ENCODE measurements around the gene NCAPH2. TPM values are rescaled to one million over a fixed set of nuclear protein-coding genes. Genes with fewer than 3 reads are reported as not detected.

The NCAPH2 gene
- total and polyA plus RNA-seq, 2 of the 13 experiments (the other 11 are each of a cell fraction or from before 2014, with no cell fraction given) = 28.1 to 64.4 TPM

DNA sequence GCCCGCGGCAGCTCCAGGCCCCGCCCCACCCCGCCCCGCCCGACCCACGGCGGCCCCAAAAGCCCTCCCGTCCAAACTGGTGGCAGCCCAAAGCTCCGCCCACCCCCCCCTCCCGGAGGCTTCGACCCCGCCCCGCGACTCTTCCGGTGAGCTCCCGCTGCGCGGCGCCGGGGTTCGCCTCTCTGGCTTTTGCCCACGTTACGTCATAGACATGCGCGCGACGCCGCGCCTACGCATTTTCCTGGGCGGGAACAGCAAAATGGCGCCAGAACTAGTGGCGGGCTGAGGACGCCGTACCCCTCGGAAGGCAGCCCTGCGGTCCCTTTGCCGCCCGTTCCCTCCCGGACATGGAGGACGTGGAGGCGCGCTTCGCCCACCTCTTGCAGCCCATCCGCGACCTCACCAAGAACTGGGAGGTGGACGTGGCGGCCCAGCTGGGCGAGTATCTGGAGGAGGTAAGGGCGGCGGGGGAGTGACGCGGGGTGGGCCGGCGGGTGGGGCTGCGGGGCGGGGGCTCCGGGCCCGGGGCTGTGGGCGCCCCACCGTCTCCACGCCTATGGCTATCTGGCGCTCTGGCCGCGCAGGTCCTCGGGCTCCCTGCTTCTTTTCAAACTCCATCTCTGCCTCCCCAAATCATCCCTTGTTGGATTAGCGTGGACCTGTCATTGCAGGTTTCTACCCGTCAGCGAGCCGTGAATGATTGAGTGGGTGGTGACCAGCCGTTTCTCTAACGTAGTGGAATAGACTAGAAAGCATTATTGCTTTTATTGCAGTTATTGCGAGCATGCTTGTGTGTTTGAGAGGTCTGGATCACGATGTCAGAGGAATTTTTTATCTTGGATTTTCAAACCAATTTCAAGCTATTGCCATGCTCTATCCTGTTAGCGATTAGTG lies at the start of gene NCAPH2 (continued):
- peak in 1 of 2 experiments; percentile 71; a peak in 2 of 4 replicates for TF ChIP-seq KLF16 (CRISPR knock-in tag; IDR thresholded peaks at IDR 0.05)

DNA sequence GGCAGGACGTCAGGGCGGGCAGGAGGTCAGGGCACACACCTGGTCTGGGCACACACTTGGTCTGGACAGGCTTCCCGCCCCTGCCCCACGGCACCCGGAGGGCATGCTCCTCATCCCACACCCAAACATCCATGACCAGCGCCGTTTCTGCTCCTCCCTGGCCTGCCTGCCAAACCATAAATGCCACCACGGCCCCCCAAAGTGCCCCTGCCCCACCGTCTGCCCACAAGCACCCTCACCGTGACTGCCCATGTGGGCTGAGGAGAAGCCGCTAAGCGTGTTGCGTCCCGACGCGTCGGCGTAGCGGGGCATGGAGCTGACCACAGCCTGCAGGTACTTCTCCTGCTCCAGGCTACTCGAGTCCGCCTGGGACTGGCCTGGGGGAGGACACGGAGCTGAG lies 49.0 kb upstream of the NCAPH2 start:
- no peaks in the 10 kb centered on the region for H3K27me3 ChIP-seq (ENCODE audit: control insufficient read depth in 1 of 2, insufficient read depth in 2 of 2, low read length in 2 of 2)
- no peaks in the 10 kb centered on the region for H3K79me2 ChIP-seq (ENCODE audit: insufficient read depth, low read length)
- H3K36me3 ChIP-seq (replicated peaks in 1 of 2; ENCODE audit: control insufficient read depth in 1 of 2, insufficient read depth in 2 of 2, low read length in 2 of 2) = peaks cover 30 to 59% of the 10 kb centered on the region in 2 experiments; a peak in 4 of 5 replicates
- H3K27ac ChIP-seq (ENCODE audit: extremely low read length, insufficient read depth, low read length) = no peak overlapping the region
- FAIRE-seq = no peak
- POLR2A ChIA-PET = no interaction called here
- no peak for ATAC-seq
- no peak for DNase-seq (ENCODE audit: low spot score)
- H3K4me3 ChIP-seq (replicated peaks in 1 of 3; ENCODE audit: insufficient read depth in 1 of 3, low read depth in 2 of 3, low read length in 3 of 3) = no peak overlapping the region
- BruUV-seq (replicated peaks) = no TSS peak
- no peaks in the 10 kb centered on the region for H4K20me1 ChIP-seq (ENCODE audit: insufficient read depth, low read length)
- 96% methylated on average over 14 of the region's 22 CpGs for WGBS (ENCODE audit: low lambda C conversion rate)
- in situ Hi-C loops (cut with HindIII; ENCODE audit: extremely low pct_ligation_motif_present, low pct_unique_long_range_greater_than_20kb) (no loop called here), intact Hi-C loops (cut with micrococcal nuclease; ENCODE audit: unreplicated experiment) (no loop called here)
- CTCF ChIA-PET (ENCODE audit: low intra/inter-chr PET ratio, low total read pairs) = no interaction called here
- no peak for TF ChIP-seq TEAD3 (CRISPR knock-in tag; optimal IDR thresholded peaks at IDR 0.05; ENCODE audit: borderline replicate concordance)
- TF ChIP-seq PAF1 (CRISPR knock-in tag; IDR thresholded peaks at IDR 0.05) = no peak
- TF ChIP-seq SYNCRIP (IDR thresholded peaks at IDR 0.05; ENCODE audit: insufficient read depth, low read depth, low read length) = no peak
- no peak for TF ChIP-seq ISL2 (CRISPR knock-in tag; IDR thresholded peaks at IDR 0.05)
- TF ChIP-seq ARHGAP35 (CRISPR knock-in tag; IDR thresholded peaks at IDR 0.05; ENCODE audit: borderline replicate concordance) = no peak
- H2AFZ ChIP-seq (ENCODE audit: low read length) = no peak overlapping the region
- H3K9me3 ChIP-seq (ENCODE audit: low read length) = no peaks in the 10 kb centered on the region
- H3K4me2 ChIP-seq (ENCODE audit: low read depth, low read length) = no peak overlapping the region
- no peaks in the 10 kb centered on the region for H3K4me1 ChIP-seq (ENCODE audit: insufficient read depth, low read length)
- no peak overlapping the region for H3K9ac ChIP-seq (ENCODE audit: insufficient read depth, low read depth, low read length)

Measured in HepG2 (cell line).